GM21367 (cell line): ENCODE results near the gene KRT39.
"Not testable (repeated sequence)": the region's sequence is repeated elsewhere in the genome, so short reads cannot be mapped to it uniquely, and the experiment has no call there.

Experiments
- ATAC-seq: cut with Tn5 transposase; IDR thresholded peaks from one replicate; pipeline ENCODE4 v1.9.1; 2021; ENCODE audit not compliant: unreplicated experiment

Gene KRT39

GRCh38 chr17:40942553-40942952, 24.2 kb downstream of the KRT39 start:
- ATAC-seq, result no peak

- no peak for ATAC-seq
Measured at GRCh38 chr17:40940266-40940665, 26.5 kb downstream of the KRT39 start.

- ATAC-seq, result no peak
Measured at GRCh38 chr17:40938981-40939380, 27.8 kb downstream of the KRT39 start.

- ATAC-seq, result no peak
Measured at GRCh38 chr17:40937384-40937819, 29.3 kb downstream of the KRT39 start, which contains the start of gene KRT23. Gene KRT23, minus strand, starts transcription at chr17:40937646. Its CDS starts 1,043 bp downstream, at chr17:40936603.

GRCh38 chr17:40936976-40937375, 29.8 kb downstream of the KRT39 start:
- ATAC-seq, result no peak

- no peak for ATAC-seq
Measured at GRCh38 chr17:40936437-40936971, 30.2 kb downstream of the KRT39 start.

GRCh38 chr17:40935624-40936023, 31.1 kb downstream of the KRT39 start:
- ATAC-seq, result no peak

GRCh38 chr17:40932608-40933007, 34.1 kb downstream of the KRT39 start:
- ATAC-seq, result no peak

GRCh38 chr17:40931311-40931710, 35.4 kb downstream of the KRT39 start:
- ATAC-seq, result no peak

- no peak for ATAC-seq
Measured at GRCh38 chr17:40926341-40926740, 40.4 kb downstream of the KRT39 start.

GRCh38 chr17:40922239-40922638, 44.5 kb downstream of the KRT39 start:
- ATAC-seq, result no peak

- ATAC-seq, result no peak
Measured at GRCh38 chr17:40921026-40921425, 45.7 kb downstream of the KRT39 start.

GRCh38 chr17:40917116-40917515, 49.6 kb downstream of the KRT39 start:
- not testable (repeated sequence) for ATAC-seq

GRCh38 chr17:40916366-40916765, 50.4 kb downstream of the KRT39 start:
- ATAC-seq, result no peak

- ATAC-seq, result no peak
Measured at GRCh38 chr17:40915721-40916256, 51.0 kb downstream of the KRT39 start.

- ATAC-seq, result no peak
Measured at GRCh38 chr17:40915199-40915661, 51.5 kb downstream of the KRT39 start.

- ATAC-seq, result no peak
Measured at GRCh38 chr17:40914075-40914855, 52.5 kb downstream of the KRT39 start.

GRCh38 chr17:40912486-40913210, 54.1 kb downstream of the KRT39 start:
- no peak for ATAC-seq

- ATAC-seq, result no peak
Measured at GRCh38 chr17:40910441-40910841, 56.3 kb downstream of the KRT39 start.

GRCh38 chr17:40909755-40910154, 57.0 kb downstream of the KRT39 start:
- no peak for ATAC-seq

GRCh38 chr17:40909351-40909750, 57.4 kb downstream of the KRT39 start:
- no peak for ATAC-seq
